ENCODE results near the gene PLBD2.
A peak's percentile ranks its signal among the peaks of the same experiment; 100 is the strongest.

The PLBD2 gene

DNA sequence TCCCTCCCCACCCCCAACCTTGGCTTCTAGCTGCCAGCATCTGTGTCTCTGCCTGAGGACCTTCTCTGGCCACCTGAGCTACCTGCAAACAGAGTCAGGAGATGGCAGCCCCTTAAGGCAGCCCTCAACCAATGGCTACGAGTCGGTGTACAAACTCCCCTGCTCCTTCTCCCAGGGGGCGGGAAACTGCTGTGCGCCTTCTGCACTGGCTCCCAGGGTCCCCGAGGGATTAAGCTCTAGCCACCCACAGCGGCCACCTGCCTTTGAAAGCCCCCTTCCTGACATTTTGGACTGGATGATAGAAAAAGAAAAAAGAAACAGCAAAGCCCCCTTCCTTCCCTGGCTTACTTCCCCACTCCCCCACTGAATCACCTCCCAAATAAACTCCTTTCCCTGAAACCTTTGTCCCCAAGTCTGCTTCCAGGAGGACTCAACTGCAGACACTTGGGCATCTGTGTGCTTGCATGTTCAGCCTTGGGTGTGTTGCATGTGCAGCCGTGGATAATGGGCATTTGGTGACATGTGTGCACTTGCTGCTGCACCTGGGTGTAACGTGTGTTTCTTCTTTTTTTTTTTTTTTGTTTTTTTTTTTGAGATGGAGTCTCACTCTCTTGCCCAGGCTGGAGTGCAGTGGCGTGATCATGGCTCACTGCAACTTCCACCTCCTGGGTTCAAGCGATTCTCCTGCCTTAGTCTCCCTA is 39.3 kb downstream of the PLBD2 start:
- TF ChIP-seq Cebpa-rat (IDR thresholded peaks at IDR 0.05): no peak
- Histone ChIP-seq H3K27ac (no peak overlapping the region), H3K9me3 (replicated peaks in 1 of 11) (peaks cover 0 to 8% (median 0%) of the 10 kb centered on the region in 11 experiments; a peak in 2 of 22 replicates), H4K20me1 (peaks cover 0 to 6% (median 0%) of the 10 kb centered on the region in 11 experiments; a peak in 2 of 22 replicates), H3K4me3 (no peak overlapping the region), H3K27me3 (no peaks in the 10 kb centered on the region), H3K4me2 (peak overlapping the region in 9 of 11 experiments; percentile 35 to 83 (median 62); a peak in 16 of 22 replicates), H3K36me3 (peaks cover 0 to 6% (median 0%) of the 10 kb centered on the region in 11 experiments; a peak in 4 of 22 replicates), H3K9ac (no peak overlapping the region), H3K4me1 (peaks cover 0 to 31% (median 17%) of the 10 kb centered on the region in 10 experiments; a peak in 16 of 20 replicates)

DNA sequence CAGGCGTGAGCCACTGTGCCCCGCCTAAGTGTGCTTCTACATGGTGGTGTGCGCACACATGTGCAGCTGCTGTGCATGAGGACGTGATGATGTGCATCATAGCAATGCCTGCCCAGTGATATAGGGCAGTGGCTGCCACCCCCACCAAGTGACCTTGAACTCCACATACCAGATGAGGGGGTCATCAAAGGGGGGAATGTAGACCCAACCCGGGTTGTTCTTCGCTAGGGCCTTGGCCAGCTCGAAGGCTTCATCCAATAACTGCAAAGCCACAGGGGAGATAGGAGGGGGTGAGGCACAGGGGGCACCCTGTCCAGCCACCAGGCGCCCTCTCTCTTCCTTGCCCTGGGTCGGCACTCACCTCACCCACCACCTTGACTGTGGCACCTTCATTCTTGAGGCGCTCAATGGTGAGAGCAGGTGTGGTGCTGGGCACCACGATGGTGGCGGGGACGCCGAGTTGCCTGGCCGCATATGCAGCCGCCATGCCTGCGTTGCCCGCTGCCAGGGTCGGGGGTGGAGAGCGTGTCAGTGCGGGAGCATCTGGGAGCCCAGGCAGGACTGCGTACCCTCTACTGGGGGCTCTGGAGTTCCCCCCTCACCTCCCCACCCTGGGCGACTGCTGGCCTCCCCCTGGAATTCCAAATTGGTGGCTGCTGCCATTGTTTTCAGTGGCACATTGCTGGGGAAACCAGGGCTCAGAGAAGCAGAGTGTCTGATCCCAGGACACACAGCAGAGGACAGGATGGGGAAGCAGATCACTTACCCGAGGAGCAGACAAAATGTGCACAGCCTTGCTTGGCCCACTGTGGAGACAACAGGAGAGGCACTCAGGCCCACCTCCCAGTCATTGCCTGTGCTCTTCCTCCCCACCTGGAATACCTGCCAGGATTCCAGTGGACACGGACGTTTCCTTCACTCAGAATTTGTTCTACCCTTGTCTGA is 40.2 kb downstream of the PLBD2 start:
- no peak for TF ChIP-seq Cebpa-rat (IDR thresholded peaks at IDR 0.05)
- Histone ChIP-seq H4K20me1 (peaks cover 0 to 6% (median 0%) of the 10 kb centered on the region in 11 experiments; a peak in 2 of 22 replicates), H3K4me3 (no peak overlapping the region), H3K36me3 (no peaks in the 10 kb centered on the region), H3K4me1 (peaks cover 8 to 36% (median 24%) of the 10 kb centered on the region in 10 experiments), H3K27me3 (no peaks in the 10 kb centered on the region), H3K9me3 (replicated peaks in 1 of 11) (peaks cover 0 to 8% (median 0%) of the 10 kb centered on the region in 11 experiments; a peak in 1 of 22 replicates), H3K27ac (no peak overlapping the region), H3K4me2 (0 out of 22 replicates have a peak overlapping the region, but pooled peaks of 1 of the 11 experiments have one; percentile 74), H3K9ac (no peak overlapping the region)

DNA sequence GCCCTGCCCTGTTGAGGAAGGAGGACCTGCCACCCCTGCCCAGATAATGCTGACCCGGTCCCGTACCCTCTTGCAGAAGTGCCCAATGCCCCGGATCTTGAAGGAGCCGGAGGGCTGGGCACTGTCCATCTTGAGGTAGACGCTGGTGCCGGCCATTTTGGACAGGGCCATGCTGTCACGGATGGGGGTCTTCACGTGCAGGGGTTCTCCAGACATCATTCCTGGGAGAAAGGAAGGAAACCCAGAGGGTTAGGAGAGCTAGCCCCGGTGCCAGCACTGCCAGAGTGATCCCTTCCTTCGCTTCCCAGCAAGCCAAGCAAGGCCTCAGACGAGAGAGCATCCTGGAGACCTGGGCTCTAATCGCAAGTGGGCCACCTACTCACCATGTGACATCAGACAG is 41.1 kb downstream of the PLBD2 start:
- Histone ChIP-seq H3K4me1 (peaks cover 17 to 42% (median 33%) of the 10 kb centered on the region in 10 experiments), H3K9me3 (replicated peaks in 1 of 11) (peaks cover 0 to 8% (median 0%) of the 10 kb centered on the region in 11 experiments; a peak in 1 of 22 replicates), H3K36me3 (no peaks in the 10 kb centered on the region), H3K27ac (no peak overlapping the region), H3K4me3 (no peak overlapping the region), H4K20me1 (peaks cover 0 to 6% (median 0%) of the 10 kb centered on the region in 11 experiments; a peak in 2 of 22 replicates), H3K27me3 (no peaks in the 10 kb centered on the region), H3K4me2 (no peak overlapping the region), H3K9ac (no peak overlapping the region)
- no peak for TF ChIP-seq Cebpa-rat (IDR thresholded peaks at IDR 0.05)

DNA sequence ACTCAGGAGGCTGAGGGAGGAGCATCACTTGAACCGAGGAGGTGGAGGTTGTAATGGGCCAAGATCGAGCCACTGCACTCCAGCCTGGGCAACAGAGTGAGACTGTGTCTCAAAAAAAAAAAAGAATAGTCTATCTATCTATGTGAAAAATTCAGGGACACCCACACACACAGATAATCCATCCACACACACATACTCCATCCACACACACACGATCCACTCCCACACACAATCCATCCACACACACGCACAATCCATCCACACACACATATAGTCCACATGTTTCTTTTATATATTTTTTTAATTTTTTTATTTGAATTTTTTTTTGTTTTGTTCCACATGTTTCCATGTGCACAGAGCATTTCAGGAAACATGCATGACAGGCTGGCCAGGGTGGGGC is 42.0 kb downstream of the PLBD2 start:
- Histone ChIP-seq H3K27ac (no peak overlapping the region), H3K4me2 (no peak overlapping the region), H3K9ac (no peak overlapping the region), H3K4me3 (no peak overlapping the region), H3K27me3 (no peaks in the 10 kb centered on the region), H3K4me1 (peaks cover 25 to 43% (median 34%) of the 10 kb centered on the region in 10 experiments), H4K20me1 (peaks cover 0 to 6% (median 0%) of the 10 kb centered on the region in 11 experiments; a peak in 2 of 22 replicates), H3K9me3 (replicated peaks in 1 of 11) (peaks cover 0 to 5% (median 0%) of the 10 kb centered on the region in 11 experiments; a peak in 1 of 22 replicates), H3K36me3 (no peaks in the 10 kb centered on the region)
- TF ChIP-seq Cebpa-rat (IDR thresholded peaks at IDR 0.05): no peak

DNA sequence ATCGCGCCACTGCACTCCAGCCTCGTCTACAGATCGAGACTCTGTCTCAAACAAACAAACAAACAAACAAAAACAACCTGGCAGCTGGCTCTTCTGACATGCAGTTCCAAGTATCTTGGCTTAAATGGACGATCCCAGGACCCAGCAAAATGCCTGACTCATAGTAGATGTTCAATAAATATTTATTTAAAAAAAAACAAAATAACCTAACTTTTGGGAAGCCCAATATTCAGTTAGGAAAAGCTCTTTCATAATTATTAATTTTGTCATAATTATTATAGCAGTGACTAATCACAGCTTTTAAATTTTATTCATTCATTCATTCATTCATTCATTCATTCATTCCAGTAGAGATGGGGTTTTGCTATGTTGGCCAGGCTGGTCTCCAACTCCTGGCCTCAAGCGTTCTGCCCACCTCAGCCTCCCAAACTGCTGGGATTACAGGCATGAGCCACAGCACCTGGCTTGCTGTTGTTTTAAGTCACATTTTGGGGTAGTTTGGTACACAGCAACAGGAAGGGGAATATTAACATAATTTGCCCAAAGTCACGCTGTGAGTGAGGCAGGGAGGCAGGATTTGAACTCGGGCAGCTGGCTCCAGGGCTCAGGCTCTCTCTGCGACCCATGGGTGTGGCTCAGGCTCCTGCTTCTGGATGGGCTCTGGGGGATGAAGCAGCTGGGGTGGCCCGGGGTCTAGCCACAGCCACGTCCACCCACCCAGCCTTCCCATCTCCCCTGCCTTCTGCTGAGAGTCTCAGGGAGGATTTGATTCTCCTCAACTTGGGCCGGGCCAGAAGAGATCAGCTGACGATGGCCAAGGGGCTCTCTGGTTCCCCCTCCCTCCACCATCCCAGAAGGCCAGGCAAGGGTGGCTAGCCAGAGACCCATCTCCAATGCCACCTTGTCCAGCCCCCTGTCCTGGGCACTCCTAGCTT is 42.9 kb downstream of the PLBD2 start:
- no peak overlapping the region for H3K27ac ChIP-seq
- H4K20me1 ChIP-seq: peaks cover 0 to 6% (median 0%) of the 10 kb centered on the region in 11 experiments; a peak in 2 of 22 replicates
- H3K4me2 ChIP-seq: 0 out of 22 replicates have a peak overlapping the region, but pooled peaks of 1 of the 11 experiments have one; percentile 2
- H3K36me3 ChIP-seq: no peaks in the 10 kb centered on the region
- no peaks in the 10 kb centered on the region for H3K9me3 ChIP-seq (replicated peaks in 1 of 11)
- H3K4me3 ChIP-seq: no peak overlapping the region
- H3K9ac ChIP-seq: no peak overlapping the region
- TF ChIP-seq Cebpa-rat (IDR thresholded peaks at IDR 0.05): no peak
- peaks cover 27 to 46% (median 34%) of the 10 kb centered on the region in 10 experiments for H3K4me1 ChIP-seq
- H3K27me3 ChIP-seq: no peaks in the 10 kb centered on the region

DNA sequence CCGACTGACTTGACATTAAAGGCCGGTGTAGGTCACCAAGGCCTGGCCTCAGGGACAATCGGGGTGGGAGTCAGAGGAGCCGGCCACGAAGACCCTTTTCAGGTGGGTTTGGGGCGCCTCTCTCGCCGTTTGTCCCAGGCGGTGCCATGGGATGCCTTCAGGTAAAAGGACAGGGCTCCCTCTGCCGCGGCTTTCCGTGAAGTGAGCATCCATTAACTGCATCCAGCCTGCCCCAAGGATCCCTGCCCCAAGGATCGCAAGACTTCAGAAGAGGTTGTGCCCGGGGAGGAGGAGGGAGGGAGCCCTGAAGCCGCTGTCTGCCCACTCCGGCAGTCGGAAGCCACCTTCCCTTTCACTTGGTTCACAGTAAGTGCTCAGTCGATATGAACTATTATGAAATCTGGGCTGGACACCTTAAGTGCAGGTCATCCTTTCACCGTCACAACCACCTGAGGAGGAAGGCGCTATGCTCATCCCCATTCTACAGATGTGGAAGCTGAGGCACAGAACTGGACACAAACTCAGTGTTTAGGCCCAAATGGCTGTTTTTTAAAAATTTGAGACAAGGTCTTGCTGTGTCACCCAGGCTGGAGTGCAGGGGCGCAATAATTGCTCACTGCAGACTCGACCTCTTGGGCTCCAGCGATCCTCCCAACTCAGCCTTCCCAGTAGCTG is 44.3 kb downstream of the PLBD2 start:
- no peaks in the 10 kb centered on the region for H3K9me3 ChIP-seq (replicated peaks in 1 of 11)
- H3K27me3 ChIP-seq: no peaks in the 10 kb centered on the region
- H3K4me3 ChIP-seq: no peak overlapping the region
- H3K9ac ChIP-seq: no peak overlapping the region
- peak overlapping the region in 8 of 11 experiments; percentile 41 to 93 (median 76); a peak in 13 of 22 replicates for H3K4me2 ChIP-seq
- H3K4me1 ChIP-seq: peaks cover 15 to 45% (median 24%) of the 10 kb centered on the region in 10 experiments
- H4K20me1 ChIP-seq: peaks cover 0 to 6% (median 0%) of the 10 kb centered on the region in 11 experiments; a peak in 2 of 22 replicates
- H3K36me3 ChIP-seq: no peaks in the 10 kb centered on the region
- no peak overlapping the region for H3K27ac ChIP-seq
- TF ChIP-seq Cebpa-rat (IDR thresholded peaks at IDR 0.05): no peak

DNA sequence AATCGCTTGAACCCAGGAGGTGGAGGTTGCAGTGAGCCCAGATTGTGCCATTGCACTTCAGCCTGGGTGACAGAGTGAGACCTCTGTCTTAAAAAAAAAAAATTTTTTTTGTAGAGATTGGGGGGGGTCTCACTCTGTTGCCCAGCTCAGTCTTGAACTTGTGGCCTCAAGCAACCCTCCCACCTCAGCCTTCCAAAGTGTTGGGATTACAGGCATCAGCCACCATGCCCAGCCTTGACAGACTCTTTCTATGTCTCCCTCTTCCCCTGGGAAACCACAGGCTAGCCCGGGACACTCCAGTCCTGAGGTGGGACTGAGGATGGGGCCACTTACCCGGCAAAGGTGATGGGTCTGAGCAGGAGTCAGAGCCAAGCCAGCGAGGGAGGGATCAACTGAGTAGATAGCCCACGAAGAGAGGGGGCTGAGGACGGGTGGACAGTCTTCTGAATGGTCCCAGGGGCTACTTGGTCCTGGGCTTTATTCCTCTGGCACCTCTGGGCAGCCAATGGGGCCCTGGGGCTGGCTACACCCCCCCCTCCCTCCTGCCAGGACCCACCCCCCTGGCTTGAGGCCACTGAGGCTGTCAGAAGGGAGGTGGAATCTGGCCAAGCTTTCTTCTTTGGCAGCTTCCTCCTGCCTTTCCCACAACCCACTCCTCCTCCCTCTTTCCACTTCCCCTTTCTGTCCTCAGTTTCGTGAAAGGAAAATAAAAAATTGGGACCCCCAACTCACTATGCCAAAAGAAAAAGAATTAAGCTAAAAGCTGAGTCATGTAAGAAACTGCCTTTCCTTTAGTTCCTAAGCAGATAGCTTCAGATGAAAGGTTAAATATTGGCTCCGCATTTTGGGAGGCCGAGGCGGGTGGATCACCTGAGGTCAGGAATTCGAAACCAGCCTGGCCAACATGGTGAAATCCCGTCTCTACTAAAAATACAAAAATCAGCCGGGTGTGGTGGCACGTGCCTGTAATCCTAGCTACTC is 45.3 kb downstream of the PLBD2 start, which contains the start of gene SDS:
TSS of gene SDS (minus strand) at position 453 of the 981 bp plus-strand sequence. CDS start 4,179 bp downstream, outside the sequence.
- Histone ChIP-seq H3K9ac (peak within 1 kb of the TSS in 5 of 11 experiments; percentile 8 to 46 (median 33); a peak in 6 of 22 replicates), H3K9me3 (replicated peaks in 1 of 11) (no peaks in the 10 kb centered on the region), H3K4me3 (peak within 1 kb of the TSS in 1 of 10 experiments; percentile 5; a peak in 2 of 20 replicates), H3K4me2 (peak within 1 kb of the TSS; percentile 41 to 93 (median 59); a peak in 21 of 22 replicates), H3K4me1 (peaks cover 10 to 54% (median 23%) of the 10 kb centered on the region in 10 experiments), H4K20me1 (peaks cover 0 to 6% (median 0%) of the 10 kb centered on the region in 11 experiments; a peak in 2 of 22 replicates), H3K27me3 (no peaks in the 10 kb centered on the region), H3K36me3 (no peaks in the 10 kb centered on the region), H3K27ac (peak within 1 kb of the TSS in 6 of 11 experiments; percentile 12 to 56 (median 38); a peak in 10 of 22 replicates)
- TF ChIP-seq Cebpa-rat (IDR thresholded peaks at IDR 0.05): no peak

All from BLaER1 treated with 17β-estradiol and CSF1 and Interleukin-3, amounts not matched to agents 10 nM and 100 nM (cell line).